H9 (cell line): ENCODE measurements around the gene TBC1D24. TPM values are rescaled to one million over a fixed set of nuclear protein-coding genes. Genes with fewer than 3 reads are reported as not detected.
"Not testable (repeated sequence)": the region's sequence is repeated elsewhere in the genome, so short reads cannot be mapped to it uniquely, and the experiment has no call there.

Experiments
- DNase-seq: peaks from one replicate; pipeline ENCODE4 v3.0.0-alpha.2; 2017
- H2AFZ ChIP-seq: one replicate; pipeline ENCODE4 v1.6.1; 2013; ENCODE audit warnings: mild to moderate bottlenecking, low read length, control low read depth, moderate library complexity
- H2AK5ac ChIP-seq: 2 replicates; pipeline ENCODE4 v1.6.1; 2013; ENCODE audit warnings: low read length, control low read depth, mixed read lengths; ENCODE audit not compliant: insufficient read length
- H2BK120ac ChIP-seq: one replicate; pipeline ENCODE4 v1.6.1; 2013; ENCODE audit warnings: low read depth, mild to moderate bottlenecking, low read length, control low read depth, inconsistent platforms; ENCODE audit not compliant: poor library complexity, severe bottlenecking
- H2BK12ac ChIP-seq: 2 replicates; pipeline ENCODE4 v1.6.1; 2013; ENCODE audit warnings: low read length, control low read depth, mixed read lengths, low read depth; ENCODE audit not compliant: insufficient read length
- H2BK15ac ChIP-seq: 2 replicates; pipeline ENCODE4 v1.6.1; 2013; ENCODE audit warnings: low read depth, low read length, control low read depth
- H2BK20ac ChIP-seq: one replicate; pipeline ENCODE4 v1.6.1; 2013; ENCODE audit warnings: low read depth, mild to moderate bottlenecking, low read length, control low read depth, inconsistent platforms; ENCODE audit not compliant: poor library complexity, severe bottlenecking
- H2BK5ac ChIP-seq: 2 replicates; pipeline ENCODE4 v1.6.1; 2013; ENCODE audit warnings: low read length, control low read depth, mixed read lengths; ENCODE audit not compliant: insufficient read length
- H3K14ac ChIP-seq: 2 replicates; pipeline ENCODE4 v1.6.1; 2013; ENCODE audit warnings: low read length, control low read depth; ENCODE audit not compliant: insufficient read depth
- H3K18ac ChIP-seq: 2 replicates; pipeline ENCODE4 v1.6.1; 2013; ENCODE audit warnings: low read depth, mild to moderate bottlenecking, mixed read lengths, low read length, control low read depth; ENCODE audit not compliant: insufficient read length
- H3K23ac ChIP-seq: 2 replicates; pipeline ENCODE4 v1.6.1; 2013; ENCODE audit warnings: low read length, control low read depth, mixed read lengths, low read depth; ENCODE audit not compliant: insufficient read length
- H3K23me2 ChIP-seq: 2 replicates; pipeline ENCODE4 v1.6.1; 2013; ENCODE audit warnings: low read depth, mild to moderate bottlenecking, mixed read lengths, low read length, control low read depth; ENCODE audit not compliant: insufficient read length, poor library complexity, severe bottlenecking
- H3K27ac ChIP-seq: 2 replicates; pipeline ENCODE4 v1.5.1; 2013; ENCODE audit warnings: low read length, control low read depth, mixed read lengths, low read depth; ENCODE audit not compliant: insufficient read length
- H3K27me3 ChIP-seq: 2 replicates; pipeline ENCODE4 v1.6.1; 2013; ENCODE audit warnings: low read length, control low read depth, inconsistent platforms; ENCODE audit not compliant: insufficient read depth
- H3K4ac ChIP-seq: 2 replicates; pipeline ENCODE4 v1.6.1; 2013; ENCODE audit warnings: low read depth, mild to moderate bottlenecking, control low read depth, inconsistent platforms, low read length, moderate library complexity
- H3K4me1 ChIP-seq: 2 replicates; pipeline ENCODE4 v1.6.1; 2013; ENCODE audit warnings: low read length, control low read depth, inconsistent platforms; ENCODE audit not compliant: insufficient read depth
- H3K4me2 ChIP-seq: 2 replicates; pipeline ENCODE4 v1.6.1; 2013; ENCODE audit warnings: low read length, control low read depth, mixed read lengths; ENCODE audit not compliant: insufficient read length, insufficient read depth
- H3K56ac ChIP-seq: 2 replicates; pipeline ENCODE4 v1.6.1; 2013; ENCODE audit warnings: low read depth, mild to moderate bottlenecking, mixed read lengths, low read length, control low read depth; ENCODE audit not compliant: insufficient read length
- H3K79me1 ChIP-seq: 2 replicates; pipeline ENCODE4 v1.6.1; 2013; ENCODE audit warnings: low read depth, mild to moderate bottlenecking, moderate library complexity, low read length, control low read depth, inconsistent platforms; ENCODE audit not compliant: insufficient read depth, poor library complexity, severe bottlenecking
- H3K79me2 ChIP-seq: 2 replicates; pipeline ENCODE4 v1.6.1; 2013; ENCODE audit warnings: low read length, control low read depth, inconsistent platforms; ENCODE audit not compliant: insufficient read depth
- H3K9ac ChIP-seq: 2 replicates; pipeline ENCODE4 v1.6.1; 2013; ENCODE audit warnings: low read length, control low read depth, mixed read lengths; ENCODE audit not compliant: insufficient read length; ENCODE audit errors: extremely low read depth
- H3K9me3 ChIP-seq: one replicate; pipeline ENCODE4 v1.6.1; 2013; ENCODE audit warnings: low read depth, low read length, inconsistent platforms; ENCODE audit not compliant: control insufficient read depth
- H3T11ph ChIP-seq: one replicate; pipeline ENCODE4 v1.6.1; 2013; ENCODE audit warnings: mild to moderate bottlenecking, low read length, control low read depth, inconsistent platforms
- H4K20me1 ChIP-seq: one replicate; pipeline ENCODE4 v1.6.1; 2013; ENCODE audit not compliant: control insufficient read depth, insufficient read length, insufficient read depth
- H4K5ac ChIP-seq: 2 replicates; pipeline ENCODE4 v1.6.1; 2013; ENCODE audit warnings: low read depth, mild to moderate bottlenecking, mixed read lengths, low read length, control low read depth; ENCODE audit not compliant: insufficient read length
- H4K8ac ChIP-seq: replicated peaks from 2 replicates; pipeline ENCODE4 v1.6.1; 2013; ENCODE audit warnings: low read length, control low read depth, mixed read lengths, low read depth; ENCODE audit not compliant: insufficient read length
- H4K91ac ChIP-seq: 2 replicates; pipeline ENCODE4 v1.6.1; 2013; ENCODE audit warnings: low read depth, mild to moderate bottlenecking, moderate library complexity, mixed read lengths, low read length, control low read depth; ENCODE audit not compliant: insufficient read length
- H3K27ac Mint-ChIP-seq, 3 experiments: 2 replicates in 2 of 3; 3 replicates in 1 of 3; pipeline ENCODE4 v1.8.0; 2020 to 2021; ENCODE audit warnings: mixed read lengths in 3 of 3, mild to moderate bottlenecking in 1 of 3, moderate library complexity in 1 of 3
- H3K27me3 Mint-ChIP-seq: 2 replicates; pipeline ENCODE4 v1.8.0; 2021; ENCODE audit warnings: low read depth, mild to moderate bottlenecking, moderate library complexity, mixed read lengths
- H3K36me3 Mint-ChIP-seq, 3 experiments: 2 replicates in 2 of 3; 3 replicates in 1 of 3; pipeline ENCODE4 v1.8.0; 2020 to 2021; ENCODE audit warnings: low read depth in 3 of 3, mixed read lengths in 3 of 3; ENCODE audit not compliant: insufficient read depth in 1 of 3
- H3K4me1 Mint-ChIP-seq, 2 experiments: 2 replicates each; pipeline ENCODE4 v1.8.0; 2020; ENCODE audit warnings: mixed read lengths in 2 of 2
- H3K4me3 Mint-ChIP-seq, 2 experiments: 2 replicates in 1 of 2; 3 replicates in 1 of 2; pipeline ENCODE4 v1.8.0; 2020 to 2021; ENCODE audit warnings: mild to moderate bottlenecking in 2 of 2, mixed read lengths in 2 of 2, moderate library complexity in 1 of 2
- H3K9me3 Mint-ChIP-seq, 2 experiments: 2 replicates in 1 of 2; 3 replicates in 1 of 2; pipeline ENCODE4 v1.8.0; 2020; ENCODE audit warnings: mild to moderate bottlenecking in 2 of 2, mixed read lengths in 2 of 2, moderate library complexity in 1 of 2
- WGBS: extraction: QIAGEN DNeasy Blood & Tissue Kit; methylation state at CpG from one replicate; pipeline ENCODE4 v1.1.7; 2013; ENCODE audit warnings: missing lambda C conversion rate, low lambda C conversion rate, mixed read lengths; ENCODE audit not compliant: insufficient read length; ENCODE audit errors: extremely low coverage; 5-methylcytosine and 5-hydroxymethylcytosine counted together
- total RNA-seq: library from RNA; stranded (reverse); gene quantifications from 2 replicates; pipeline ENCODE4 v1.2.1, GENCODE V29; 2021
- TF ChIP-seq, protein P1 (sequence below): fragments of 200-600 bp; sonication (generic); conservative IDR thresholded peaks from 3 replicates; pipeline ENCODE4 v1.8.0; 2021; ENCODE audit warnings: antibody characterized with exemption, mild to moderate bottlenecking

The TBC1D24 gene
- total RNA-seq, 1 experiment from 2014 or later, result 19.0 TPM

DNA sequence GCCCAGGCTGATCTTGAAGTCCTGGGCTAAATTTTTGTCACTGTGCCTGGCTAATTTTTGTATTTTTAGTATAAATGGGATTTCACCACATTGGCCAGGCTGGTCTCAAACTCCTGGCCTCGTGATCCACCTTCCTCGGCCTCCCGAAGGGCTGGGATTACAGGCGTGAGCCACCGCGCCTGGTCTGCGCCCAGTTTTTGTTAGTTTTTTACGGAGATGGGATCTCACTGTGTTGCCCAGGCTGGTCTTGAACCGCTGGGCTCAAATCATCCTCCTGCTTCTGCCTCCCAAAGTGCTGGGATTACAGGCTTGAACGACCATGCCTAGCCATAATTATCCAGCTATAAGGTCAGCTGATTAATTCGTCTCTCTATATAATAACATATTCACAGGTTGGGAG is 59.0 kb downstream of the TBC1D24 start:
- Histone ChIP-seq H2BK5ac (no peak overlapping the region), H4K8ac (no peak overlapping the region), H2BK120ac (no peak overlapping the region), H3K14ac (no peak overlapping the region), H3K79me2 (no peaks in the 10 kb centered on the region; the same call in 1 of the 2 replicates), H3K4me2 (no peak overlapping the region), H3K18ac (no peak overlapping the region), H3K9me3 (no peaks in the 10 kb centered on the region), H3K27ac (no peak overlapping the region), H2BK15ac (no peak overlapping the region), H4K5ac (no peak overlapping the region), H3T11ph (no peak overlapping the region), H3K4ac (no peak overlapping the region), H2AFZ (no peak overlapping the region), H3K23ac (no peak overlapping the region), H2AK5ac (no peak overlapping the region), H3K27me3 (no peaks in the 10 kb centered on the region), H3K79me1 (no peaks in the 10 kb centered on the region), H3K4me1 (no peaks in the 10 kb centered on the region; the same call in 1 of the 2 replicates), H4K91ac (no peak overlapping the region), H3K56ac (no peak overlapping the region), H3K23me2 (peaks cover 10% of the 10 kb centered on the region), H2BK12ac (no peak overlapping the region), H4K20me1 (no peaks in the 10 kb centered on the region), H3K9ac (no peak overlapping the region), H2BK20ac (no peak overlapping the region)
- Mint-ChIP-seq H3K27me3 (peaks cover 4% of the 10 kb centered on the region; the same call in 1 of the 2 replicates), H3K9me3 (peaks cover 0 to 2% of the 10 kb centered on the region in 2 experiments; a peak in 1 of 5 replicates), H3K4me3 (peak overlapping the region; percentile 22 to 55; a peak in 2 of 5 replicates), H3K36me3 (peaks cover 0 to 11% (median 2%) of the 10 kb centered on the region in 3 experiments; a peak in 3 of 7 replicates), H3K4me1 (peaks cover 7 to 18% of the 10 kb centered on the region in 2 experiments), H3K27ac (no peak overlapping the region)
- no CpG with 5 or more reads among the region's 11 CpGs for WGBS
- no peak for DNase-seq
- TF ChIP-seq, protein P1, sequence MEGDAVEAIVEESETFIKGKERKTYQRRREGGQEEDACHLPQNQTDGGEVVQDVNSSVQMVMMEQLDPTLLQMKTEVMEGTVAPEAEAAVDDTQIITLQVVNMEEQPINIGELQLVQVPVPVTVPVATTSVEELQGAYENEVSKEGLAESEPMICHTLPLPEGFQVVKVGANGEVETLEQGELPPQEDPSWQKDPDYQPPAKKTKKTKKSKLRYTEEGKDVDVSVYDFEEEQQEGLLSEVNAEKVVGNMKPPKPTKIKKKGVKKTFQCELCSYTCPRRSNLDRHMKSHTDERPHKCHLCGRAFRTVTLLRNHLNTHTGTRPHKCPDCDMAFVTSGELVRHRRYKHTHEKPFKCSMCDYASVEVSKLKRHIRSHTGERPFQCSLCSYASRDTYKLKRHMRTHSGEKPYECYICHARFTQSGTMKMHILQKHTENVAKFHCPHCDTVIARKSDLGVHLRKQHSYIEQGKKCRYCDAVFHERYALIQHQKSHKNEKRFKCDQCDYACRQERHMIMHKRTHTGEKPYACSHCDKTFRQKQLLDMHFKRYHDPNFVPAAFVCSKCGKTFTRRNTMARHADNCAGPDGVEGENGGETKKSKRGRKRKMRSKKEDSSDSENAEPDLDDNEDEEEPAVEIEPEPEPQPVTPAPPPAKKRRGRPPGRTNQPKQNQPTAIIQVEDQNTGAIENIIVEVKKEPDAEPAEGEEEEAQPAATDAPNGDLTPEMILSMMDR, result no peak

DNA sequence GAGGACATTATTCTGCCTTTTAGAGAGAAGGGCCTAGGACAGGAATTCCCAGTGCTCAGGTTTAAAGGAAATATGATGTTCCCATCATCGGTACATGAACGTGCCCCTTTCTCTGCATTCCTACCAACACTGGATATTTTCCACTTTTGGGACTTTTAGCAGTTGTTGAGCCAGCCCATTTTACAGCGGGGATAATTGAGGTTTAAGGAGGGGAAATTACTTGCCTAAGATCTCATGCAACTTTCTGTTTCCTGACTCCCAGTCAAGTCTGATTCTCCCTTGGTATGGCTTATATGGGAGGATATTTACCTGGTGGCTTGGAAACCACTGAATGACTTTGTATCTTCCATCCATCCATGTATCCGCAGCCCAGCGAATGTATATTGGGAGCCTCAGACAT is 59.4 kb downstream of the TBC1D24 start:
- H3K18ac ChIP-seq, H3K27ac ChIP-seq, H4K91ac ChIP-seq, H3K4me2 ChIP-seq, H3K79me1 ChIP-seq, H2AFZ ChIP-seq, H2BK15ac ChIP-seq, H3K27me3 Mint-ChIP-seq, H4K5ac ChIP-seq, H3K14ac ChIP-seq, H3K9me3 ChIP-seq, H3K27me3 ChIP-seq, H2BK12ac ChIP-seq, H3T11ph ChIP-seq, H3K27ac Mint-ChIP-seq, H4K20me1 ChIP-seq, H2BK120ac ChIP-seq, H3K4me3 Mint-ChIP-seq, H3K23me2 ChIP-seq, H3K9me3 Mint-ChIP-seq, H3K56ac ChIP-seq, H3K4me1 ChIP-seq, H2BK20ac ChIP-seq, H2BK5ac ChIP-seq, H3K4ac ChIP-seq, H3K23ac ChIP-seq, H3K9ac ChIP-seq, H3K79me2 ChIP-seq, H3K36me3 Mint-ChIP-seq, DNase-seq, H4K8ac ChIP-seq, H2AK5ac ChIP-seq: not testable (repeated sequence)
- no CpG with 5 or more reads among the region's 5 CpGs for WGBS
- H3K4me1 Mint-ChIP-seq, result peaks cover 8 to 20% of the 10 kb centered on the region in 2 experiments
